ENCODE data around the gene MOB3B. TPM values are rescaled to one million over a fixed set of nuclear protein-coding genes. Genes with fewer than 3 reads are reported as not detected.

The MOB3B gene
- total and polyA plus RNA-seq, 2 of the 13 experiments (the other 11 are each of a cell fraction or from before 2014, with no cell fraction given) = 0.03 to 0.09 TPM

DNA sequence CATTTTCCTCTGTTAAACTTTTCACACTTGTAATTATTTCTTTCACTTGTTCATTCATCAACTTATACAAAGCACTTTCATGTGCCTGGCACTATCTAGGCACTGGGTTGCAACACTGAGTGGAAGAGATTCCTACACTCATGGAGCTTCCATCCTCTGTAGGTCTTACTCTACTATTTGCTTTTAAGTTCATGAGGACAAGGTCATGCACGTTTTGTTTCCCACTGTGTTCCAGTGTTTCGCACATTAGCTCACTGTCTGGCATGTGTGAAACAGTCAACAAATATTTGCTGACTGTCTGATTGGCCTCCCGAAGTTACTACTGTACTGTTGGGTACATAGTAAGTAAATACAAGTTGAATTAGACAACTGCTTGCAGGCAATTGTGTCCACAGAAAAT, 93.4 kb downstream of the MOB3B start (continued):
- peak; percentile 91 for TF ChIP-seq AHDC1 (CRISPR knock-in tag; IDR thresholded peaks at IDR 0.05; ENCODE audit: borderline replicate concordance)
- TF ChIP-seq SIX4 (CRISPR knock-in tag; IDR thresholded peaks at IDR 0.05) = peak; percentile 60; the same call in 1 of the 2 replicates
- no peak for TF ChIP-seq ZNF350 (CRISPR knock-in tag; IDR thresholded peaks at IDR 0.05; ENCODE audit: borderline replicate concordance, low read depth)
- no peak for TF ChIP-seq CREB1 (IDR thresholded peaks at IDR 0.05)
- peak; percentile 77 for TF ChIP-seq CREB1 (CRISPR knock-in tag; IDR thresholded peaks at IDR 0.05)
- no peak for TF ChIP-seq ZSCAN30 (CRISPR knock-in tag; IDR thresholded peaks at IDR 0.05)
- TF ChIP-seq, protein P1, sequence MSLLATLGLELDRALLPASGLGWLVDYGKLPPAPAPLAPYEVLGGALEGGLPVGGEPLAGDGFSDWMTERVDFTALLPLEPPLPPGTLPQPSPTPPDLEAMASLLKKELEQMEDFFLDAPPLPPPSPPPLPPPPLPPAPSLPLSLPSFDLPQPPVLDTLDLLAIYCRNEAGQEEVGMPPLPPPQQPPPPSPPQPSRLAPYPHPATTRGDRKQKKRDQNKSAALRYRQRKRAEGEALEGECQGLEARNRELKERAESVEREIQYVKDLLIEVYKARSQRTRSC (CRISPR knock-in tag; IDR thresholded peaks at IDR 0.05; ENCODE audit: low read depth) = no peak
- TF ChIP-seq, protein P2, sequence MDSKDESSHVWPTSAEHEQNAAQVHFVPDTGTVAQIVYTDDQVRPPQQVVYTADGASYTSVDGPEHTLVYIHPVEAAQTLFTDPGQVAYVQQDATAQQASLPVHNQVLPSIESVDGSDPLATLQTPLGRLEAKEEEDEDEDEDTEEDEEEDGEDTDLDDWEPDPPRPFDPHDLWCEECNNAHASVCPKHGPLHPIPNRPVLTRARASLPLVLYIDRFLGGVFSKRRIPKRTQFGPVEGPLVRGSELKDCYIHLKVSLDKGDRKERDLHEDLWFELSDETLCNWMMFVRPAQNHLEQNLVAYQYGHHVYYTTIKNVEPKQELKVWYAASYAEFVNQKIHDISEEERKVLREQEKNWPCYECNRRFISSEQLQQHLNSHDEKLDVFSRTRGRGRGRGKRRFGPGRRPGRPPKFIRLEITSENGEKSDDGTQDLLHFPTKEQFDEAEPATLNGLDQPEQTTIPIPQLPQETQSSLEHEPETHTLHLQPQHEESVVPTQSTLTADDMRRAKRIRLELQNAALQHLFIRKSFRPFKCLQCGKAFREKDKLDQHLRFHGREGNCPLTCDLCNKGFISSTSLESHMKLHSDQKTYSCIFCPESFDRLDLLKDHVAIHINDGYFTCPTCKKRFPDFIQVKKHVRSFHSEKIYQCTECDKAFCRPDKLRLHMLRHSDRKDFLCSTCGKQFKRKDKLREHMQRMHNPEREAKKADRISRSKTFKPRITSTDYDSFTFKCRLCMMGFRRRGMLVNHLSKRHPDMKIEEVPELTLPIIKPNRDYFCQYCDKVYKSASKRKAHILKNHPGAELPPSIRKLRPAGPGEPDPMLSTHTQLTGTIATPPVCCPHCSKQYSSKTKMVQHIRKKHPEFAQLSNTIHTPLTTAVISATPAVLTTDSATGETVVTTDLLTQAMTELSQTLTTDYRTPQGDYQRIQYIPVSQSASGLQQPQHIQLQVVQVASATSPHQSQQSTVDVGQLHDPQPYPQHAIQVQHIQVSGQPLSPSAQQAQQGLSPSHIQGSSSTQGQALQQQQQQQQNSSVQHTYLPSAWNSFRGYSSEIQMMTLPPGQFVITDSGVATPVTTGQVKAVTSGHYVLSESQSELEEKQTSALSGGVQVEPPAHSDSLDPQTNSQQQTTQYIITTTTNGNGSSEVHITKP (CRISPR knock-in tag; IDR thresholded peaks at IDR 0.05; ENCODE audit: low read depth) = 0 out of 2 replicates have a peak, but pooled peaks have one; percentile 19
- peak; percentile 76; the same call in 1 of the 2 replicates for TF ChIP-seq JDP2 (CRISPR knock-in tag; IDR thresholded peaks at IDR 0.05; ENCODE audit: borderline replicate concordance)
- no peak for TF ChIP-seq ZNF782 (CRISPR knock-in tag; IDR thresholded peaks at IDR 0.05; ENCODE audit: borderline replicate concordance)
- TF ChIP-seq, protein P3, sequence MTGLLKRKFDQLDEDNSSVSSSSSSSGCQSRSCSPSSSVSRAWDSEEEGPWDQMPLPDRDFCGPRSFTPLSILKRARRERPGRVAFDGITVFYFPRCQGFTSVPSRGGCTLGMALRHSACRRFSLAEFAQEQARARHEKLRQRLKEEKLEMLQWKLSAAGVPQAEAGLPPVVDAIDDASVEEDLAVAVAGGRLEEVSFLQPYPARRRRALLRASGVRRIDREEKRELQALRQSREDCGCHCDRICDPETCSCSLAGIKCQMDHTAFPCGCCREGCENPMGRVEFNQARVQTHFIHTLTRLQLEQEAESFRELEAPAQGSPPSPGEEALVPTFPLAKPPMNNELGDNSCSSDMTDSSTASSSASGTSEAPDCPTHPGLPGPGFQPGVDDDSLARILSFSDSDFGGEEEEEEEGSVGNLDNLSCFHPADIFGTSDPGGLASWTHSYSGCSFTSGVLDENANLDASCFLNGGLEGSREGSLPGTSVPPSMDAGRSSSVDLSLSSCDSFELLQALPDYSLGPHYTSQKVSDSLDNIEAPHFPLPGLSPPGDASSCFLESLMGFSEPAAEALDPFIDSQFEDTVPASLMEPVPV (CRISPR knock-in tag; IDR thresholded peaks at IDR 0.05) = peak; percentile 62; the same call in 1 of the 2 replicates
- no peak for TF ChIP-seq ZNF17 (CRISPR knock-in tag; IDR thresholded peaks at IDR 0.05)
- peak in 1 of 2 experiments; percentile 72; a peak in 2 of 4 replicates for TF ChIP-seq EP300 (IDR thresholded peaks at IDR 0.05; ENCODE audit: low read depth in 2 of 2, low read length in 2 of 2)
- TF ChIP-seq EP300 (CRISPR knock-in tag; IDR thresholded peaks at IDR 0.05; ENCODE audit: borderline replicate concordance) = peak; percentile 59; the same call in 1 of the 2 replicates
- TF ChIP-seq HIVEP1 (CRISPR knock-in tag; IDR thresholded peaks at IDR 0.05) = no peak
- peak; percentile 94 for TF ChIP-seq ZBTB39 (CRISPR knock-in tag; IDR thresholded peaks at IDR 0.05)

Measured in HepG2 (cell line).